Lung (tissue), 12 donors: Measurements from ENCODE around the gene ZDHHC1. TPM values are rescaled to one million over a fixed set of nuclear protein-coding genes. Genes with fewer than 3 reads are reported as not detected.

Source experiments
- ATAC-seq: fragments of 200-7000 bp; cut with Tn5 transposase; one replicate; pipeline ENCODE4 v1.9.1; 2020; ENCODE audit warnings: moderate number of reproducible peaks; ENCODE audit not compliant: insufficient read depth, low FRiP score
- DNase-seq, 3 donors: peaks; one replicate each; pipeline ENCODE4 v3.0.0-alpha.2; 2013 to 2017
- H3K27ac ChIP-seq, 2 donors: one replicate each; pipeline ENCODE4 v1.5.1; 2013; ENCODE audit warnings: mild to moderate bottlenecking in 2 of 2, moderate library complexity in 2 of 2, control low read depth in 1 of 2, inconsistent platforms in 1 of 2, low read depth in 1 of 2, low read length in 1 of 2
- H3K27me3 ChIP-seq, 3 donors: one replicate each; pipeline ENCODE4 v1.5.1; 2013; ENCODE audit warnings: low read length in 2 of 3; ENCODE audit not compliant: control insufficient read depth in 3 of 3, insufficient read depth in 3 of 3
- H3K36me3 ChIP-seq, 4 donors: one replicate each; pipeline ENCODE4 v1.5.1; 2013; ENCODE audit warnings: low read length in 4 of 4, mild to moderate bottlenecking in 1 of 4, moderate library complexity in 1 of 4; ENCODE audit not compliant: control insufficient read depth in 4 of 4, insufficient read depth in 4 of 4
- H3K4me1 ChIP-seq, 5 donors: one replicate each; pipeline ENCODE4 v1.5.1; 2013; ENCODE audit warnings: low read length in 5 of 5, mild to moderate bottlenecking in 2 of 5, moderate library complexity in 1 of 5; ENCODE audit not compliant: control insufficient read depth in 5 of 5, insufficient read depth in 5 of 5
- H3K4me3 ChIP-seq: one replicate; pipeline ENCODE4 v1.5.1; 2013; ENCODE audit warnings: mild to moderate bottlenecking, control low read depth, moderate library complexity
- H3K9ac ChIP-seq, 2 donors: one replicate each; pipeline ENCODE4 v1.5.1; 2013; ENCODE audit warnings: low read length in 2 of 2, control low read depth in 1 of 2; ENCODE audit not compliant: insufficient read depth in 1 of 2
- H3K9me3 ChIP-seq, 4 donors: one replicate each; pipeline ENCODE4 v1.5.1; 2013; ENCODE audit warnings: low read length in 3 of 4, mild to moderate bottlenecking in 1 of 4, moderate library complexity in 1 of 4; ENCODE audit not compliant: control insufficient read depth in 4 of 4, insufficient read depth in 3 of 4
- CTCF ChIP-seq: IDR thresholded peaks from 2 replicates; pipeline ENCODE4 v1.5.1; 2012; ENCODE audit warnings: mild to moderate bottlenecking; ENCODE audit errors: control extremely low read depth, extremely low read depth
- WGBS, 2 donors: extraction: QIAGEN DNeasy Blood & Tissue Kit; methylation state at CpG; one replicate each; pipeline ENCODE4 v1.1.7; 2013; 5-methylcytosine and 5-hydroxymethylcytosine counted together
- polyA plus RNA-seq, 2 donors: library from polyadenylated mRNA; stranded (reverse); fragments of 200-250 nt; gene quantifications; one replicate each; pipeline ENCODE4 v1.2.1, GENCODE V29; 2013
- total RNA-seq, 2 donors: library from RNA; depleted of rRNA in 1 of 2; stranded (reverse); fragments of >200 nt in 1 of 2; gene quantifications; one replicate each; pipeline ENCODE4 v1.2.1, GENCODE V29; 2014 to 2021
- donor health status: control.
- donor health status: control.
- donor health status: Bipolar disorder and iron deficiency.
- donor health status: healthy.
- donor health status: DM: yes; HTN: yes; CAD: no.

The ZDHHC1 gene
- total and polyA plus RNA-seq, 4 donors: 10.9 to 31.8 (median 21.2) TPM

GRCh38 chr16:67425061-67425460 is 8.8 kb upstream of the ZDHHC1 start:
- H3K9ac ChIP-seq: no peak overlapping the region
- TF ChIP-seq CTCF: no peak
- ATAC-seq (no peak), DNase-seq (peak in 2 of 3 donors; percentile 42 to 45)
- peaks cover 0 to 25% (median 0%) of the 10 kb centered on the region in 5 donors for H3K4me1 ChIP-seq
- H3K4me3 ChIP-seq: no peak overlapping the region
- 54 to 61% methylated on average over 6 of the region's 6 CpGs for WGBS, 2 donors
- no peaks in the 10 kb centered on the region for H3K36me3 ChIP-seq
- H3K9me3 ChIP-seq: no peaks in the 10 kb centered on the region
- peaks cover 0 to 9% (median 7%) of the 10 kb centered on the region in 3 donors for H3K27me3 ChIP-seq
- H3K27ac ChIP-seq: no peak overlapping the region

- H3K9me3 ChIP-seq: no peaks in the 10 kb centered on the region
- DNase-seq (peak in 1 of 3 donors; percentile 69), ATAC-seq (no peak)
- peak overlapping the region in 1 of 2 donors; percentile 8 for H3K27ac ChIP-seq
- 50 to 65% methylated on average over 5 of the region's 5 CpGs for WGBS, 2 donors
- TF ChIP-seq CTCF: no peak
- no peaks in the 10 kb centered on the region for H3K36me3 ChIP-seq
- H3K9ac ChIP-seq: no peak overlapping the region
- no peak overlapping the region for H3K4me3 ChIP-seq
- peaks cover 0 to 24% (median 0%) of the 10 kb centered on the region in 5 donors for H3K4me1 ChIP-seq
- H3K27me3 ChIP-seq: peaks cover 0 to 2% (median under 1%) of the 10 kb centered on the region in 3 donors
Observed at GRCh38 chr16:67424261-67424615, 8.0 kb upstream of the ZDHHC1 start.

GRCh38 chr16:67423611-67424260 is 7.5 kb upstream of the ZDHHC1 start:
- H3K9me3 ChIP-seq: no peaks in the 10 kb centered on the region
- ATAC-seq (no peak), DNase-seq (no peak)
- H3K4me3 ChIP-seq: no peak overlapping the region
- H3K27ac ChIP-seq: no peak overlapping the region
- H3K36me3 ChIP-seq: no peaks in the 10 kb centered on the region
- no peak overlapping the region for H3K9ac ChIP-seq
- WGBS, 2 donors: 43 to 52% methylated on average over 9 of the region's 9 CpGs
- peaks cover 0 to 19% (median 0%) of the 10 kb centered on the region in 5 donors for H3K4me1 ChIP-seq
- no peak for TF ChIP-seq CTCF
- peaks cover 0 to 2% (median 0%) of the 10 kb centered on the region in 3 donors for H3K27me3 ChIP-seq
